Right lobe of liver (tissue), 6 donors: ENCODE data around the gene SLC6A19. TPM values are rescaled to one million over a fixed set of nuclear protein-coding genes. Genes with fewer than 3 reads are reported as not detected.

Experiments used
- ATAC-seq, 4 donors: fragments of 200-7000 bp; cut with Tn5 transposase; one replicate each; pipeline ENCODE4 v1.9.1; 2020; ENCODE audit warnings: mild to moderate bottlenecking in 4 of 4, moderate library complexity in 4 of 4
- DNase-seq, 3 donors: peaks; one replicate each; pipeline ENCODE4 v3.0.0-alpha.2; 2020
- H3K27ac ChIP-seq, 3 donors: fragments of 200-600 bp; one replicate each; pipeline ENCODE4 v1.8.0; 2022
- H3K27me3 ChIP-seq, 2 donors: fragments of 200-600 bp; one replicate each; pipeline ENCODE4 v1.8.0; 2022
- H3K36me3 ChIP-seq, 4 donors: fragments of 200-600 bp; sonication (generic) in 1 of 4; one replicate each; pipeline versions ENCODE4 v1.5.1 to v1.8.0; 2017 to 2022; ENCODE audit warnings: control low read depth in 1 of 4
- H3K4me1 ChIP-seq, 4 donors: fragments of 200-600 bp; sonication (generic) in 1 of 4; one replicate each; pipeline versions ENCODE4 v1.5.1 to v1.8.0; 2017 to 2022; ENCODE audit warnings: control low read depth in 1 of 4
- H3K4me3 ChIP-seq, 3 donors: fragments of 200-600 bp; one replicate each; pipeline ENCODE4 v1.8.0; 2022
- H3K9me3 ChIP-seq, 4 donors: fragments of 200-600 bp; sonication (generic) in 1 of 4; one replicate each; pipeline versions ENCODE4 v1.5.1 to v1.8.0; 2017 to 2022; ENCODE audit warnings: control low read depth in 1 of 4
- CTCF ChIP-seq, 4 donors: fragments of 200-600 bp in 3 of 4; fragments of 450-650 bp in 1 of 4; IDR thresholded peaks; one replicate each; pipeline versions ENCODE4 v1.5.1 to v1.8.0; 2016 to 2022; ENCODE audit warnings: antibody characterized with exemption in 4 of 4, mild to moderate bottlenecking in 2 of 4
- POLR2A ChIP-seq: fragments of 450-650 bp; IDR thresholded peaks from one replicate; pipeline ENCODE4 v1.6.1; 2017; ENCODE audit warnings: antibody characterized with exemption, mild to moderate bottlenecking
- WGBS: methylation state at CpG from one replicate; pipeline ENCODE4 v1.1.6; 2018; ENCODE audit warnings: low coverage, low lambda C conversion rate; ENCODE audit not compliant: insufficient coverage; ENCODE audit errors: missing lambda C conversion rate; 5-methylcytosine and 5-hydroxymethylcytosine counted together
- intact Hi-C, 2 donors: fragments of 100-400 bp; cut with DNase I; formaldehyde crosslinking; loops; one replicate each; pipeline versions ENCODE4 v1.11.2 to v1.14.1; 2022
- total RNA-seq, 6 experiments: library from RNA; depleted of rRNA in 2 of 6; stranded (reverse); fragments of >200 nt in 2 of 6; fragmentation: NEBNext Ultra II Directional in 3 of 6; extraction: Animal tissue kit (Norgen Biotek cat#: 25700) in 3 of 6; gene quantifications; one replicate each; pipeline versions ENCODE4 v1.1.0 to v1.2.4, GENCODE V29; 2016 to 2023
- donor health status: DM: no; HTN: yes; CAD: no.
- donor health status: DM: no; HTN: no; CAD: no.
- donor health status: DM: no; HTN: no; CAD: no.
- donor health status: DM: no; HTN: yes; CAD: no.
- donor health status: DM: no; HTN: yes; CAD: no.

SLC6A19 gene
- total RNA-seq, 6 experiments from 2014 or later, result 0.12 to 0.93 (median 0.41) TPM

- ATAC-seq, result no peak
These were observed 30.0 kb downstream of the SLC6A19 start for GRCh38 chr5:1231354-1231905.

DNA sequence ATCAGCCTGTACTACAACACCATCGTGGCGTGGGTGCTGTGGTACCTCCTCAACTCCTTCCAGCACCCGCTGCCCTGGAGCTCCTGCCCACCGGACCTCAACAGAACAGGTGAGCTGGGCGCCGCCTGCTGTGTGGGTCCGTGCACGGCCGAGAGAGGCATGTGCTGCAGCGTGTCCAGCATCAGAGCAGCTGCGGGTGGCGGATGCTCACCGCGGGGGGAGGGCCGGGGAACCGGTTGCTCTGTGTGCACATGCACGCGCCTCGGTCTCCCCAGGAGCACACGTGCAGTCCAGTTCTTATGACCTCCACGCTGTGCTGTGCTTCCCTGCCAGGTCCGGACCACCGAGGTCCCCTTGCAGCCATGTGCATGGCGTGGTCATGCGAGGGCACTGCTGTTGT is 31.4 kb downstream of the SLC6A19 start:
- WGBS, result 61% methylated on average over 9 of the region's 25 CpGs
- ATAC-seq (no peak), DNase-seq (no peak)
- TF ChIP-seq POLR2A (no peak), CTCF (IDR thresholded peaks at IDR 0.05) (no peak)
- Histone ChIP-seq H3K4me1 (no peaks in the 10 kb centered on the region), H3K27me3 (no peaks in the 10 kb centered on the region), H3K4me3 (no peak overlapping the region), H3K36me3 (no peaks in the 10 kb centered on the region), H3K9me3 (no peaks in the 10 kb centered on the region), H3K27ac (no peak overlapping the region)
- intact Hi-C loops, result no loop called here

More at GRCh38 chr5:1231354-1231905, 30.0 kb downstream of the SLC6A19 start:
- Histone ChIP-seq H3K4me1 (no peaks in the 10 kb centered on the region), H3K4me3 (no peak overlapping the region), H3K9me3 (no peaks in the 10 kb centered on the region), H3K27me3 (no peaks in the 10 kb centered on the region), H3K27ac (no peak overlapping the region), H3K36me3 (no peaks in the 10 kb centered on the region)
- intact Hi-C loops, result no loop called here
- TF ChIP-seq CTCF (IDR thresholded peaks at IDR 0.05) (no peak), POLR2A (no peak)
- no peak for DNase-seq
- no CpG with 5 or more reads among the region's 13 CpGs for whole genome bisulfite sequencing

DNA sequence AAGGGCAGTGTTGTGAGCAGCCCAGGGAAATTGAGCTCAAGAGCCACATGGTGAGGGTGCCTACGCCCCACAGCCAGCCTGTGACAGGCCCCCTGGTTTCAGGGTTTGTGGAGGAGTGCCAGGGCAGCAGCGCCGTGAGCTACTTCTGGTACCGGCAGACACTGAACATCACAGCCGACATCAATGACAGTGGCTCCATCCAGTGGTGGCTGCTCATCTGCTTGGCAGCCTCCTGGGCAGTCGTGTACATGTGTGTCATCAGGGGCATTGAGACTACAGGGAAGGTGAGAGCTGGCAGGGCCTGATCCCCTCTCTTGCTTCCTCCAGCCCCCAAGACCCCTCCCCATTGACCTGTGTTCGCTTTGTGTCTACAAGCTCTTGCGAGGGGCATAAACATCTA is 34.0 kb downstream of the SLC6A19 start:
- no peak overlapping the region for H3K27ac ChIP-seq
- ATAC-seq, result peak; percentile 61 to 71 (median 65)

DNA sequence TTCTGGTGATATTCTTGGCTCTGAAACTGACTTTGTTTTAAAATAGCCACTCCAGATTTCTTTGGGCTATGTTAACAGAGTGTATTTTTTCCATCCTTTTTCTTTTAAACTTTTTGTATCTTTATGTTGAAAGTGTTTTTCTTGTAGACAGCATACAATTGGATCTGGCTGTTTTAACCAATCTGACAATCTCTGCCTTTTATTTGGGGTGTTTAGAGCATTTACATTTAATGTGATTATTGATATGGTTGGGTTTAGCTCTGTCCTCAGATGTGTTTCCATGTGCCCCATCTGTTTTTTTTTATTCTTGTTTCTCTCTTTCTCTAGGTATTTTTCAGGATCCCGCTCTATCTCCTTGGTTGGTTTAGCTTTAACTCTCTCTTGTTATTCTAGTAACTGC is 34.4 kb downstream of the SLC6A19 start:
- no peak overlapping the region for H3K4me3 ChIP-seq
- H3K4me1 ChIP-seq, result no peaks in the 10 kb centered on the region
- intact Hi-C loops, result no loop called here
- no peaks in the 10 kb centered on the region for H3K9me3 ChIP-seq
- H3K36me3 ChIP-seq, result no peaks in the 10 kb centered on the region
- WGBS, result 100% methylated on average over 1 of the region's 1 CpG
- TF ChIP-seq POLR2A, result no peak
- no peak for TF ChIP-seq CTCF (IDR thresholded peaks at IDR 0.05)
- ATAC-seq, result no peak
- no peak for DNase-seq
- H3K27me3 ChIP-seq, result no peaks in the 10 kb centered on the region
- no peak overlapping the region for H3K27ac ChIP-seq

More for the DNA sequence above, 34.0 kb downstream of the SLC6A19 start:
- no peaks in the 10 kb centered on the region for H3K4me1 ChIP-seq
- H3K4me3 ChIP-seq, result no peak overlapping the region
- TF ChIP-seq POLR2A, result no peak
- peak in 3 of 4 donors; percentile 7 to 36 (median 24) for TF ChIP-seq CTCF (IDR thresholded peaks at IDR 0.05)
- 52% methylated on average over 7 of the region's 8 CpGs for WGBS
- no peaks in the 10 kb centered on the region for H3K27me3 ChIP-seq
- DNase-seq, result no peak
- no peaks in the 10 kb centered on the region for H3K36me3 ChIP-seq
- intact Hi-C loops, result no loop called here
- H3K9me3 ChIP-seq, result no peaks in the 10 kb centered on the region
